ENCODE results near the gene TNPO1. TPM values are rescaled to one million over a fixed set of nuclear protein-coding genes. Genes with fewer than 3 reads are reported as not detected.

The TNPO1 gene
- total RNA-seq, 2 experiments from 2014 or later = 92.0 to 95.4 TPM

Small RNA genes lying within 50 kb of the gene (microRNA-seq; reads per million reads assigned to microRNA genes)
- 2.0 reads per million for gene MIR4804 (ENCODE audit: borderline microRNAs expressed, borderline number of aligned reads, borderline replicate concordance)

Other genes starting within 250 kb of the TNPO1 start
- gene FCHO2, start 139.4 kb downstream of the TNPO1 start, total RNA-seq = 1 to 10 TPM; 1.3 TPM